ENCODE measurements around the gene H1-8.

DNA sequence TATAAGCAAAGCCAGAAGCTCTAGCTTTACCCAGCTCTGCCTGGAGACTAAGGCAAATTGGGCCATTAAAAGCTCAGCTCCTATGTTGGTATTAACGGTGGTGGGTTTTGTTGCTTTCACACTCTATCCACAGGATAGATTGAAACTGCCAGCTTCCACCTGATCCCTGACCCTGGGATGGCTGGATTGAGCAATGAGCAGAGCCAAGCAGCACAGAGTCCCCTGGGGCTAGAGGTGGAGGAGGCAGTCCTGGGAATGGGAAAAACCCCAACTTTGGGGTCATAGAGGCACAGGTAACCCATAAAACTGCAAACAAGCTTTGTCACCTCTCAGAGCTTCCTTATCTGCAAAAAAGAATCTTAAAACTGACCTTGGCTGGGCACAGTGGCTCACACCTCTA, 7.9 kb upstream of the H1-8 start:
- TF ChIP-seq CTCF (IDR thresholded peaks at IDR 0.05) (no peak), POLR2AphosphoS5 (IDR thresholded peaks at IDR 0.05) (no peak)

All from prostate gland (tissue), 2 donors.